ENCODE results near the gene ADRA2A.

- TF ChIP-seq CTCF (IDR thresholded peaks at IDR 0.05) (no peak), REST (IDR thresholded peaks at IDR 0.05; ENCODE audit: insufficient read depth in 1 of 2, low read depth in 2 of 2, low read length in 1 of 2) (no peak)
Observed at GRCh38 chr10:111108441-111108840, 31.6 kb downstream of the ADRA2A start.

All from Panc1 (cell line).